Activated CD4-positive, CD25-positive, alpha-beta regulatory T cell treated with anti-CD3 and anti-CD28 coated beads, Interleukin-2, amount 50 U/mL, for 24 hours (primary cell): ENCODE measurements around the gene OR51E1.
A peak's percentile ranks its signal among the peaks of the same experiment; 100 is the strongest.

Experiments used
- ATAC-seq, 2 donors: fragments of 150-1000 bp; cut with Tn5 transposase; one replicate each; pipeline ENCODE4 v1.10.0; 2021; ENCODE audit warnings: mild to moderate bottlenecking in 1 of 2, moderate library complexity in 1 of 2

OR51E1 gene

GRCh38 chr11:4643682-4644081, at the start of gene OR51E1:
Gene OR51E1, plus strand, starts transcription at chr11:4643982. Its CDS starts 8,545 bp downstream, at chr11:4652527.
- ATAC-seq = no peak

- ATAC-seq = no peak
These were observed 38.7 kb upstream of the OR51E1 start for GRCh38 chr11:4605057-4605456.

DNA sequence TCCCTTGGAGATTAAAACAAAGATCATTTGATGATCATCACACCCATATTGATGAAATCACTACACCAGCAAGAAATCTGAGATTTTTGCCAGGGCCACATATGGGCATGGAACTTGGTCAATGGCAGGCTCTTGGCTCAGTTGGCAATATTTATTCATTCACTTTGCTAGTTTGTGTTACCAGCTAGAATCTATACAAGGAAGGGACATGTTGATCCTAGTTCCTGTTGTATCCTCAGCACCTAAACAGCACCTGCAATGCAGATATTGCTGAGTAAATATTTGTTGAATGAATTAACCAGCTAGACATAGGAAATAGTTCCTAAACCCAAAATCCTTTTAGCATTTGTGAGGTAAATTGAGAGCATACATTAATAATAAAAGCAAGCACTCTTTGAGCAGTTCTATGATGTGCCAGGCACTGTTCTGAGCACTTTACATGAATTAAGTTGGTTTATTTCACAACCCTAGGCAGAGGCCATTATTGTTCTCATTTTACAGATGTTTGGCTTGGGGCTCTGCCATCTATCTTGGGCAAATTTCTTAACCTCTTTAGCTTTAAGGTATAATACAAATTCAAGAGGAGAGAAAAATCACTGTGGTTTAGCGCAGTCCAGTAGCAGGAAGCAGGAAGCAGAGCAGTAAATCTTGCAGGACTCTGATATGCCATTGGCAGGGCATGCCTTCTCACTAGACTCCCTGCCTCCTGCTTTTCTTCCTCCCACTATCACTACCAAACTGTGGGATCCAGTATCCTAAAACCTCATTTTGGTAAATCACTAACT, 37.4 kb upstream of the OR51E1 start:
- ATAC-seq = no peak

- ATAC-seq = no peak
These were observed 36.7 kb upstream of the OR51E1 start for GRCh38 chr11:4607096-4607495.

DNA sequence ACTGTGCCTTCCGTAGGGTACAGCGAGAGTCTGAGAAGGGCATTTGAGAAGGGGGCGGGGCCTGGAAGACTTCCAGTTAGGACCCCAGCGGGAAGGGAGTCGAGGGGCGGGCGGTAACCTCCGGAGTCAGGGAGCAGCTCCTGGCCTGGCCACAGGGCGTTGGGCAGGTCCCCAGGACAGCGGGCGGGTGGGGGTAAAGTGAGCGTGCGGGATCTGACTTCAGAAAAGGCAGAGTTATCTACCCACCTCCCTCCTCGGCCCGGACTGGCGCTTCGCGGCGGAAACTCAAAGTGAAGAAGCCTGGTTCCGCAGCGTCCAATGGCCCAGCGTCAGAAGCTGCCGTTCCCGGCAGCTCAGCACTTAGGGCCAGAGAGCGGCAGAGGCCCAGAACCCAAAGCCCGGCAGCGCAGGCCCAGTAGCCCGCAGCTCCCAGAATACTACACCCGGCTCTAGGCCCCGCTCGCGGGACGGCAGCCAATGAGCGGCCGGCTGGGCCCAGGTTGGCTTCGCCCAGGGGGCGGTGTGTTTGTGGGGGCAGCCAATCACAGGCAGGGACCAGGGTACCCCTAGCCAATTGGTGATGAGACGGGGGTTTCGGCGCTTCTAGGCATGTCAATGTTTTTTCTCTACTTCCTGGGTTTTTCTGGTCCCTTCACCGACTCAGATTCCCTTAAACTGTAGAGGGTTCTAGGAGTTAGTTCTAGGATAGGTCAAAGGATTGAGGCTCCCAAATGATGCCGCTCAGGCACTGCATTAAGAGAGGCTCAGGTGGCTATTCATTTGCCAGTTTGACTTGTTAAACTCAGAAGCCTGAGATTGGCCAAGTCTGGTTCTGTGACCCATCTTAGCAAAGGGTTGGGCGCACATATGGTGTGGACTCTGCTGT, 35.8 kb upstream of the OR51E1 start, which contains the start of gene TRIM68:
Gene TRIM68 (minus strand): TSS at position 451 of the 886 bp plus-strand sequence. CDS start 2,727 bp downstream, outside the sequence.
- peak; percentile 100 for ATAC-seq

DNA sequence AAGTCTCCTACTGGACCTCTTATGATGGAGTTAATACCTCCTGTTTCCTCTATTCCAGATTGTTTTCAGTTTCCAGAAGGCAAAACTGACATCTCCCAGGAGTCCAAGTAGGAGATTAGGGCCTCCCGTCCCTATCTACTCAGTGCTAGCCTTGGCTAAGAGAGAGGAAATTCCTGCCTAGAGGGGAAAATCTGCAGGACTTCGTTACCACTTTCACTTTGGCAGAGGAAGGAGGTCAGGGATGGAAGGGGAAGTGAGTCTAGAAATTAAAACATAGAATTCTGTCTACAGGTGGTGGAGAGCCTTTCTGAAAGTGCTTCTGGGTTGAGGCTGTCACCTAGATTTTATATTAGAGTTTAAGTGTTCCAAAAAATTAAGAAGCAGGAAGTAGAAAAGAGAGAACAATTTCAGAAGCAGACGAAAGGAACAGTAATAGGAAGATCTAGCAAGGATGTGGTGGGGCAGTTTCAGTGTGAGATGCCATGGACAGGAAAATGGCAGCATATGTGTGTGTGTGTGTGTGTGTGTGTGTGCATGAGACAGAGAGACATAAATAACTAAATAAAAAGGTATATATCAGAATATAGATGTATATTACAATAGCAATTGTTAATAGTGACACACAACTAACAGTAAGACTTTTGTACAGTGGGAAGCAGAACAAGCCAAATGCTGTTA, 33.4 kb upstream of the OR51E1 start:
- no peak for ATAC-seq

- ATAC-seq = no peak
These were observed 31.8 kb upstream of the OR51E1 start for GRCh38 chr11:4611986-4612385.

DNA sequence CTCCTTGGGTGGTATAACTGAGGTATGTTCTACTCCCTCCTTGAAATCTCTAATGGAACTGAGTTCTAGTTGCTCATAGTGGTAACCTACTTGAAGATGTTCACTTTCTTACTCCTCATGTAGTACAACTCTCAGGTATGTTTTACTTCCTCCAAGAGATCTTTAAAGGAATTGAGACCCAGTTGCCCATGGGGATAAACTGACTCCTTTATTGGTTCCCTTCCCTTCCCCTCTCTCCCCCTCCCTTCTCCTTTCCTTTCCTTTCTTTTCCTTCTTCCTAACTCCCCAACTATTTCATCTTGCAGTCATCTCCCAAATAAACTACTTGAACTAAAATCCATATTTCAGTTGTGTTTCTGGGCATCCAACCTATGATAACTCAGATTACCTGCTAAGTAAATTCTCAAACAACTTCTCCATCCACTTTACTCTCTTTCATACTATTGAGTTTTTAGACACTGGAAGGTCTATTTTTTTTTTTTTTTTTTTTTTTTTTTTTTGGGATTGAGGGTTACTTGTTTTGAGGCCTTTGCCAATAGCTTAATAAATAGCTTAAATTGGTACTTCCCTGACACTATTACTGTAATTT, 27.8 kb upstream of the OR51E1 start:
- no peak for ATAC-seq

DNA sequence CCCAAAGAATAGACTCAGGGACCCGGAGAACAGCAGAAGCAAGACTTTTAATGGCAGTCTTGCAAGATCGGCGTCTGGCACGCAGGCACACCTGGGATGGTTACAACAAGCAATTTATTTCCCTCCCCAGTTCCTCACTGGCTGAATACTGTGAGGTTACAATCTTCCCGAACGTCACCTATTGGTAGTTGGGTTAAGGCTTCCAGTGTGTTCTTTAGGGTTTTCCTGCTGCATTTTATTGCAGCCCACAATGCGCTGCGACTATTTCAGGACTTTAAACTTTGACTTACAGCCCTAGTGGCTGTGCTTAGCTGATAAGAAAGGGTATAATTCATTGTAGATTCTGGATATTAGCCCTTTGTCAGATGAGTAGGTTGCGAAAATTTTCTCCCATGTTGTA, 24.3 kb upstream of the OR51E1 start:
- no peak for ATAC-seq

DNA sequence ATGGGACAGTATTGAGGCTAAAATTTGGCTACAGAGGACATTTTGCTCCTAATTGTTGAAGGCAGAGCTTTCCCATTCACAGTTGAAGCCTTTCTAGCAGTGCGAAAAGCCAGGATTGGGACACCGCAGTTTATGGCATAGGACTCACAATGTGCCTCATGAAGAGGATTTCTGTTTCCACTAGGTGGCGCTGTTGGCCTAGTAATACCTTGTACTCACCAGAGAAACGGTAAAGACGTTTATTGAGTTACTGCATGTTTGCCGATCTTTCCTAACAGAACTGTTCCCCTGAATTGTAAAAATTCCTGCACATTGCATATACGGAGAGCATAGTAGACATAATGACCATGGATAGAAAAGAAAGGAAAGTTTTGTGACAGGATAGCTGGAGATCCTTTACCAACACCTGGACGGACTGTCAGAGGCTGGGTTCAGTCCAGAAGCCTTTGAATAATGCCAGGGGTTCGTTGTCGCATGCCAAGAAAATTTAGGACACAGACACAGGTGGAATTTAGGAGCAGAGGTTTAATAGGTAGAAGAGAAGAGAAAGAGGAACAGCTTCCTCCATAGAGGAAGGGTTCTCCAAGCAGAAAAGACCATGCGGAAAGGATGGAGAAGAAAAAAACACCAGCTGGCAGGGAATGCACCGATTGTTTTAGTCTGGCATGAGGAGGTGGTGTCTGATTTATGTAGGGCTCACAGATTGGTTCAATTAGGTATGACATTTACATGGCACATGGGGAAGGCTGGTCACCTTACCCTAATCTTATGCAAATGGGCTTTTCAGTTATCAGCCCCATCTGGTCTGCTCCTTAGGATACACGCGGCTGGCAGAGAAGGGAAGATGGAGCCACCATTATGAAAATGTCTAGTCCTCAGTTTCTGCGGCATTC, 17.3 kb upstream of the OR51E1 start:
- no peak for ATAC-seq

DNA sequence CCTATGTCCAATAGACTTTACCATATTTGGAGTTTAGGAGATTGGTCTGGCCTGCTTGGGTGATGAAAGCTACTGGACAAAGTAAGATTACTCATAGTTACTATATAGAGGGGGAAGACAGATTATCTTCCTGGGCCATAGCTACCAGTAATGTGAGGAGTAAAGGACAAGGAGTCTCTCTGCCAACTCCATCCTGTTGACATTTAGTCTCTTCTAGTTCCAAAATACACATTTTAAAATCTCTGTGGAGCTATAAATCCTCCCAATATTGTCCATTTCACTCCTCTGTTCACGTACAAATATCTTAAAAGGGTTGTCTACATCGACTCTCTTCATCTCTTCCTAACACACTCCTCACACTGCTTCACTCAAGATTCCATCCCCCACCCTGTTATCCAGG, 7.6 kb upstream of the OR51E1 start:
- no peak for ATAC-seq

DNA sequence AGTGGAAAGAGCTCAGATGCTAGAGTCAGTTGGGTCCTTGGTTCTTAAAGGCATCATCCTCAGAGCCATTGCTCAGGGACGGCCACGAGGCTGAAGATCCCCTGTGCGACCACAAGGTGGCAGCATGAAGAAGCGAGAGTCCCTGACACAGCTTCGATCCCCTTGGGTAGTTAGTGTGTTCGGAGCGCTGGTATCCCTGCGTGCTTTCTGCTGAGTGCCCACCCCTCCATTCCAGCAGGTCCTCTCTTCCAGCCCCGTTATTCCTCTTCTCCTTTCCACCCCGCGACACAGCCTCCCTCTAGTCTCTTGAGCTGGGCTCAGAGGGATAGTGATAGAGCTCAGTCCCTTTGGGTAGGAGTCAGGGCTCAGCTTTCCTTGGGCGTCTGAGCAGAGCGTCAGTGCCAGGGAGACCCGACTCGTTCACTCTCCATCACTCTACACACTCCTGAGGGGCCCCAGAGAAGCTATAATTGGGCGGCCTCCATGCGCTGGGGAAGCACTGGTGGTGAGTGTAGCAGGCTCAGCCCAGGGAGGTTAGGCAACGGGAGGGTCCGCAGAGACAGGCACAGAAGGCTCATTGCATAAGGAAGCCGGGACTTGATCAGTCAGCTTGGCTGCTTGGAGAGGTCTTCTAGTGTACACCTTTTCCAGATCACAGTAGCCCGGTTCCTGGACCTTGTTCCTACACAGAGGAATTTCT, 6.7 kb upstream of the OR51E1 start, which contains the start of gene OR51D1:
Gene OR51D1 (plus strand): TSS at position 516 of the 700 bp plus-strand sequence. CDS start 2,314 bp downstream, outside the sequence.
- ATAC-seq = peak; percentile 80 to 86

- no peak for ATAC-seq
These were observed 6.1 kb upstream of the OR51E1 start for GRCh38 chr11:4637662-4638047.

GRCh38 chr11:4639931-4640330, 3.9 kb upstream of the OR51E1 start:
- no peak for ATAC-seq

GRCh38 chr11:4641501-4641900, 2.3 kb upstream of the OR51E1 start:
- no peak for ATAC-seq

- no peak for ATAC-seq
These were observed 1.7 kb upstream of the OR51E1 start for GRCh38 chr11:4642043-4642442.

DNA sequence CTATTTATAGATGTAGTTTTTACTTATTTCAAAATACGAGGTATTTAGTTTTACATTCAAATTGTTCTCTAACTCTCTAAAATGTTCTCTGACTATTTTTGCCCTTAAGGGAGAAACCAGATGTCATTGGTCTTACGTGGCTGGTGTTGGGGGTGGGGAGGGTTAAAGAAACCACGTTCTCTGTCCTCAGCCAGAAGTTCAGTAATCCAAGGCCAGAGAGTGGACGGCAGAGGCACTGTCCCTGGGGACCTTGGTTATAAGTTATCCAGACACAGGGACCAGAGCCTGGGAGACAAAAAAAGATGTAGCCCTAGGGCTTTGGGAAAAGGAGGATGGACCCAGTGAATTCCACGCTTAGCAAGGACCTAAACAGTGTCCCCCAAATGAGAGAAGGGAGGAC, 706 bp upstream of the OR51E1 start:
- no peak for ATAC-seq

DNA sequence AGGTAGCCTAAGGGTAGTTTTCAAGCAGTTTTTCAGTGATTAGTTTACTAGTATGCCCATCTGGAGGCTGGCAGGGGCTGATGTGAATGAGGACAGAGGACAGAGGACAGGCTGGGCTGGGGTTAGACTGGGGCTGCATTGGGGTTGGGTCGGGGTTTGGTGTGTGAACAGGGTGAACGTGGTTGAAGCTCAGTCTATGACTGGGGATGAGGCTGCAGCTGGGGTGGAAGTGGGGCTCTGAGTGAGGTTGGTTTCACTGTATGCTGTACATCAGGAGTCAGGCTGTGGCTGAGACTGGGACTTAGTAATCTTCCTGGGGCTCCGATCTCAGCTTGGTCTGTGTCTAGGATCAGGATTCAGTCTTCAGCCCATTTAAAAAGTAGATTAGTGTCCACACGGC, 451 bp downstream of the OR51E1 start:
- no peak for ATAC-seq

GRCh38 chr11:4645974-4646373, 2.2 kb downstream of the OR51E1 start:
- no peak for ATAC-seq

GRCh38 chr11:4647766-4648165, 4.0 kb downstream of the OR51E1 start:
- no peak for ATAC-seq
